PC-9 (cell line): ENCODE data around the gene NXN. TPM values are rescaled to one million over a fixed set of nuclear protein-coding genes. Genes with fewer than 3 reads are reported as not detected.

Experiments
- BruUV-seq: library from RNA; stranded (reverse); fragments of 400-500 nt; replicated peaks from 2 replicates; lab custom pipeline; 2021; lab: Mats Ljungman, UMichigan
- CTCF ChIA-PET: fragments of 300-600 bp; sonication (Branson Sonifier 250); formaldehyde crosslinking; loops from one replicate; lab custom pipeline; 2022; ENCODE audit warnings: antibody characterized with exemption; lab: Charles Lee
- POLR2A ChIA-PET: fragments of 300-600 bp; sonication (Branson Sonifier 250); formaldehyde crosslinking; loops from one replicate; lab custom pipeline; 2022; ENCODE audit warnings: antibody characterized with exemption; ENCODE audit not compliant: unreplicated experiment; lab: Charles Lee
- DNase-seq, 2 experiments: peaks; one replicate each; pipeline versions ENCODE4 v3.0.0 to v3.0.0-alpha.2; 2015 to 2022; ENCODE audit warnings: mixed read lengths in 1 of 2
- H2AFZ ChIP-seq: fragments of 200-600 bp; sonication (generic); 2 replicates; pipeline ENCODE4 v1.8.1; 2017; ENCODE audit warnings: antibody characterized with exemption
- H3F3A ChIP-seq: fragments of 200-600 bp; sonication (generic); 2 replicates; pipeline ENCODE4 v1.8.1; 2017; ENCODE audit warnings: antibody characterized with exemption, mild to moderate bottlenecking, low read depth; ENCODE audit not compliant: insufficient read depth
- H3K27ac ChIP-seq: fragments of 200-600 bp; sonication (generic); 2 replicates; pipeline ENCODE4 v1.6.1; 2016; ENCODE audit warnings: mixed run types
- H3K27me3 ChIP-seq: fragments of 200-600 bp; sonication (generic); 2 replicates; pipeline ENCODE4 v1.6.1; 2016; ENCODE audit warnings: low read depth, mixed run types; ENCODE audit not compliant: insufficient read depth
- H3K36me3 ChIP-seq: fragments of 200-600 bp; sonication (generic); 2 replicates; pipeline ENCODE4 v1.6.1; 2016; ENCODE audit warnings: low read depth, mixed run types
- H3K4me1 ChIP-seq: fragments of 200-600 bp; sonication (generic); replicated peaks from 2 replicates; pipeline ENCODE4 v1.6.1; 2016; ENCODE audit warnings: mixed run types; ENCODE audit not compliant: insufficient read depth
- H3K4me2 ChIP-seq: fragments of 200-600 bp; sonication (generic); 2 replicates; pipeline ENCODE4 v1.6.1; 2017; ENCODE audit warnings: mixed run types
- H3K4me3 ChIP-seq: fragments of 200-600 bp; sonication (generic); 2 replicates; pipeline ENCODE4 v1.6.1; 2016; ENCODE audit warnings: mixed run types
- H3K79me2 ChIP-seq: fragments of 200-600 bp; sonication (generic); 2 replicates; pipeline ENCODE4 v1.6.1; 2017; ENCODE audit warnings: low read depth, mixed run types
- H3K9me2 ChIP-seq: fragments of 200-600 bp; sonication (generic); 2 replicates; pipeline ENCODE4 v1.8.1; 2017; ENCODE audit warnings: mild to moderate bottlenecking; ENCODE audit not compliant: insufficient read depth
- H3K9me3 ChIP-seq: fragments of 200-600 bp; sonication (generic); 2 replicates; pipeline ENCODE4 v1.8.1; 2016; ENCODE audit warnings: low read depth; ENCODE audit not compliant: insufficient read depth
- H4K20me1 ChIP-seq: fragments of 200-600 bp; sonication (generic); 2 replicates; pipeline ENCODE4 v1.8.1; 2017; ENCODE audit not compliant: insufficient read depth
- CTCF ChIP-seq: fragments of 200-600 bp; sonication (generic); conservative IDR thresholded peaks from 2 replicates; pipeline ENCODE4 v1.6.1; 2017; ENCODE audit warnings: mixed run types, antibody characterized with exemption, mild to moderate bottlenecking, moderate library complexity
- EZH2 ChIP-seq: fragments of 200-600 bp; sonication (generic); IDR thresholded peaks from 2 replicates; pipeline ENCODE4 v1.8.0; 2017; ENCODE audit warnings: antibody characterized with exemption, low read depth
- intact Hi-C: fragments of 100-400 bp; cut with micrococcal nuclease; formaldehyde crosslinking; loops from one replicate; pipeline ENCODE4 v1.10.0; 2022; ENCODE audit not compliant: unreplicated experiment
- total RNA-seq: library from RNA; stranded (reverse); gene quantifications from 2 replicates; pipeline ENCODE4 v1.2.3, GENCODE V29; 2021

Gene NXN
- total RNA-seq, 1 experiment from 2014 or later = 59.8 TPM

DNA sequence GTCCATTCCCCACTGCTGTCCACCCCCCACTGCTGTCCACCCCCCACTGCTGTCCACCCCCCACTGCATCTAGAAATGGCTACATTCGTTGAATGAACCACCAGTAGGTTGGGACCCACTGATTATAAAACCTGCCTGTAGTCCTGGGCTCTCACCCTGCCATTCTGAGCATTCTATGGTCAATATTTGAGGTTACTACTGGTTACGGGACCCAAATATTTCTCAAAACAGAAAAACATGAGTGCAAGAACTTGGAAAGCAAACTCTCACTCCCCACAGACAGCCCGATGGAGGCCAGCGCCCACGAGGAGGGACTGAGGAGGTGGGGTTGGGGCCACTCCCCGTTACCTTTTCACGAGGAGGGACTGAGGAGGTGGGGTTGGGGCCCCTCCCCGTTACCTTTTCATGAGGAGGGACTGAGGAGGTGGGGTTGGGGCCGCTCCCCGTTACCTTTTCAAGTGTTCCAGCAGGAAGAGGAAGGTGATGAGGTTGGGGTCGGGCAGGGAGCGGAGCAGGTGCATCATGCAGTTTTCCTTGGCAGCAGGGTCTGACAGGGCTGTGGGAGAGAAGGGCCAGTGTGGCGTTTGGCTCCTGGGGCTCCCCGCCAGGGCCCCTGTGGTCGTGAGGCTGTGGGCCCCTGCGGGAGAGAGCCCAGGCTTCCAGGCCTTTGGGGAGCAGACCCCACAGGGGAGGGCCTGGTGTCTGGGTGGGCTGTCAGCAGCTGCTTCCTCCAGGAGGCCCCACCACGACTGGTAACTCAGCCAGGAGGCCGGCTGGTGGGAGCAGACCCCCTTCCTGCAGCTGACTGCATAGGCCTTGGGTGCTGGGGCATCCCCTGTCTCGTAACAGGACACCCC is 29.9 kb upstream of the NXN start:
- Histone ChIP-seq H3K27ac (no peak overlapping the region), H3K79me2 (no peaks in the 10 kb centered on the region), H3K4me1 (no peaks in the 10 kb centered on the region), H2AFZ (no peak overlapping the region), H3K27me3 (no peaks in the 10 kb centered on the region), H3K9me2 (no peaks in the 10 kb centered on the region), H3F3A (peaks cover 8% of the 10 kb centered on the region; the same call in 1 of the 2 replicates), H3K9me3 (no peaks in the 10 kb centered on the region), H3K36me3 (no peaks in the 10 kb centered on the region), H3K4me3 (no peak overlapping the region), H3K4me2 (no peak overlapping the region), H4K20me1 (peaks cover 13% of the 10 kb centered on the region)
- TF ChIP-seq CTCF (no peak), EZH2 (no peak)
- no peak for DNase-seq
- ChIA-PET CTCF (no interaction called here), POLR2A (no interaction called here)
- intact Hi-C loops = no loop called here
- no TSS peak for BruUV-seq

DNA sequence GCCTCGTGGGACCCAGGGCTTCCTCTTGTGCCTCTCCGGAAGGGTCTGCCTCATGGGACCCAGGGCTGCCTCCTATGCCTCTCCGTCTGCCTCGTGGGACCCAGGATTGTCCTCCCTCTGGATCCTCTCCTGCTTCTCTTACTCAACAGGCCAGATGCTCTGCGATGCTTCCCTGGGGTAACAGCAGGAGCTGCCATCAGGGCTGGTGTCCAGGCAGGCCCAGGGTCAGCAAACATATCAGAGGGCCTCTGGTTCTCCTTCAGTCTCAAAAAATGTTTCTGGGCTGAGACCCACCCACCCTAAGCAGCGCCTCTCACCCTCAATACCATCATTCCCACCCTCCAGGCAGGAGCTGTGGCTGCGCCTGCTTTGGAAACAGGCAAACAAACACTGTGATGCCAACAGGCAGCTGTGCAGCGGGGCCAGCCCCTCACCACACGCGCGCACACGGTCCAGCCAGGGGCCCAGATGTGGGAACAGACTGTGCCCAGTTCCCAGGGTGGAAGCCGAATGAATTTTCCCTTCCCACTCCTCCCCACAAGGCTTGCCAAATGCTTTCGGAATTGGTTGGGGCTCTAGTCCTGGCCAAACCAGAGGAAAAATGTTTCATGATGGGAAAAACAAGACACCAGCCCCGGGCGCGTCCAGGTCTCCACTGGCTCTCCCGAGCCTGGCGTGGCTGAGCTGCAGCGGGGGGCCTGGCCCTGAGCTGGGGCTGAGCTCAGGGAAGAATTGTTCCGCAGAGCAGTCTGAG is 28.6 kb upstream of the NXN start:
- Histone ChIP-seq H3K4me1 (no peaks in the 10 kb centered on the region), H3K4me2 (no peak overlapping the region), H3K9me3 (no peaks in the 10 kb centered on the region), H4K20me1 (peaks cover 19% of the 10 kb centered on the region), H3K27ac (no peak overlapping the region), H3K4me3 (no peak overlapping the region), H3K36me3 (no peaks in the 10 kb centered on the region), H3K27me3 (no peaks in the 10 kb centered on the region), H3F3A (peaks cover 10% of the 10 kb centered on the region; the same call in 1 of the 2 replicates), H3K79me2 (no peaks in the 10 kb centered on the region), H3K9me2 (no peaks in the 10 kb centered on the region), H2AFZ (no peak overlapping the region)
- TF ChIP-seq CTCF (no peak), EZH2 (no peak)
- CTCF ChIA-PET = no interaction called here
- no peak for DNase-seq
- intact Hi-C loops = no loop called here
- POLR2A ChIA-PET = interaction anchor here (0.6 kb wide), 1 partner anchor 292 kb away, joined by 3 read pairs; no protein-coding TSS in a partner anchor
- no TSS peak for BruUV-seq

- H3K4me1 ChIP-seq = no peaks in the 10 kb centered on the region
- no peaks in the 10 kb centered on the region for H3K9me2 ChIP-seq
- TF ChIP-seq EZH2 (no peak), CTCF (no peak)
- H3K36me3 ChIP-seq = 0 out of 2 replicates have a peak, but pooled peaks cover under 1% of the 10 kb centered on the region
- H3K27ac ChIP-seq = no peak overlapping the region
- intact Hi-C loops = no loop called here
- H3K79me2 ChIP-seq = no peaks in the 10 kb centered on the region
- H2AFZ ChIP-seq = no peak overlapping the region
- CTCF ChIA-PET = no interaction called here
- H4K20me1 ChIP-seq = peaks cover 21% of the 10 kb centered on the region
- no peaks in the 10 kb centered on the region for H3K9me3 ChIP-seq
- no peak overlapping the region for H3K4me3 ChIP-seq
- H3K4me2 ChIP-seq = no peak overlapping the region
- POLR2A ChIA-PET = no interaction called here
- no peak for DNase-seq
- peaks cover 16% of the 10 kb centered on the region; the same call in 1 of the 2 replicates for H3F3A ChIP-seq
- no TSS peak for BruUV-seq
- no peaks in the 10 kb centered on the region for H3K27me3 ChIP-seq
Measured at GRCh38 chr17:1007310-1008007, 27.9 kb upstream of the NXN start.
